GM19372 (cell line): ENCODE results near the gene CMTM3.
"Not testable (repeated sequence)": the region's sequence is repeated elsewhere in the genome, so short reads cannot be mapped to it uniquely, and the experiment has no call there.

Experiments used
- ATAC-seq: cut with Tn5 transposase; IDR thresholded peaks from one replicate; pipeline ENCODE4 v1.9.1; 2021; ENCODE audit warnings: mild to moderate bottlenecking, low read depth, moderate library complexity; ENCODE audit not compliant: unreplicated experiment

The CMTM3 gene

GRCh38 chr16:66604376-66605176 is at the start of gene CMTM3:
TSS of gene CMTM3 (plus strand) at chr16:66604704. CDS start at chr16:66604806, 102 bp downstream.
- peak; percentile 55 for ATAC-seq

- no peak for ATAC-seq
Measured at GRCh38 chr16:66560107-66560506, 44.4 kb upstream of the CMTM3 start.

GRCh38 chr16:66561381-66562080 is 43.0 kb upstream of the CMTM3 start:
- ATAC-seq, result no peak

GRCh38 chr16:66562409-66562808 is 42.1 kb upstream of the CMTM3 start:
- ATAC-seq, result no peak

GRCh38 chr16:66562986-66563385 is 41.5 kb upstream of the CMTM3 start:
- ATAC-seq, result no peak

GRCh38 chr16:66563574-66564334 is 40.8 kb upstream of the CMTM3 start:
- ATAC-seq, result no peak

GRCh38 chr16:66566051-66566901 is 38.2 kb upstream of the CMTM3 start, which contains the start of gene CMTM1:
TSS of gene CMTM1 (plus strand) at chr16:66566439. CDS start at chr16:66566514, 75 bp downstream.
- ATAC-seq, result no peak

GRCh38 chr16:66567270-66567669 is 37.2 kb upstream of the CMTM3 start:
- ATAC-seq, result not testable (repeated sequence)

GRCh38 chr16:66568355-66568754 is 36.1 kb upstream of the CMTM3 start:
- no peak for ATAC-seq

GRCh38 chr16:66569131-66569530 is 35.4 kb upstream of the CMTM3 start:
- no peak for ATAC-seq

GRCh38 chr16:66569827-66570405 is 34.6 kb upstream of the CMTM3 start:
- no peak for ATAC-seq

GRCh38 chr16:66572356-66572755 is 32.1 kb upstream of the CMTM3 start:
- ATAC-seq, result no peak

- no peak for ATAC-seq
Measured at GRCh38 chr16:66574081-66574480, 30.4 kb upstream of the CMTM3 start.

- no peak for ATAC-seq
Measured at GRCh38 chr16:66574531-66574930, 30.0 kb upstream of the CMTM3 start.

- no peak for ATAC-seq
Measured at GRCh38 chr16:66575060-66575459, 29.4 kb upstream of the CMTM3 start.

- no peak for ATAC-seq
Measured at GRCh38 chr16:66576296-66576695, 28.2 kb upstream of the CMTM3 start.

GRCh38 chr16:66578651-66579531 is 25.6 kb upstream of the CMTM3 start, which contains the start of gene CMTM2:
TSS of gene CMTM2 (plus strand) at chr16:66579463. CDS start at chr16:66579608, 145 bp downstream.
- no peak for ATAC-seq

- ATAC-seq, result no peak
Measured at GRCh38 chr16:66580605-66581209, 23.8 kb upstream of the CMTM3 start.
